Mucosa of descending colon (tissue), 3 donors: ENCODE data around the gene MOCS2. TPM values are rescaled to one million over a fixed set of nuclear protein-coding genes. Genes with fewer than 3 reads are reported as not detected.

Experiments used
- ATAC-seq: fragments of 200-7000 bp; cut with Tn5 transposase; one replicate; pipeline ENCODE4 v1.9.1; 2020; ENCODE audit warnings: mild to moderate bottlenecking, moderate library complexity
- DNase-seq, 3 donors: peaks; one replicate each; pipeline ENCODE4 v3.0.0-alpha.2; 2020
- H3K36me3 ChIP-seq: fragments of 200-600 bp; one replicate; pipeline ENCODE4 v1.8.0; 2021; ENCODE audit warnings: low read depth, mild to moderate bottlenecking
- H3K4me1 ChIP-seq: fragments of 200-600 bp; one replicate; pipeline ENCODE4 v1.8.0; 2021; ENCODE audit warnings: low read depth, mild to moderate bottlenecking
- H3K4me3 ChIP-seq: fragments of 200-600 bp; one replicate; pipeline ENCODE4 v1.8.0; 2021; ENCODE audit warnings: mild to moderate bottlenecking
- H3K9me3 ChIP-seq: fragments of 200-600 bp; one replicate; pipeline ENCODE4 v1.8.0; 2021; ENCODE audit warnings: mild to moderate bottlenecking
- intact Hi-C, 2 donors: fragments of 100-400 bp; cut with DNase I in 1 of 2; cut with micrococcal nuclease in 1 of 2; formaldehyde crosslinking; loops; one replicate each; pipeline versions ENCODE4 v1.11.0 to v1.11.1; 2022; cut with DNase I, micrococcal nuclease
- total RNA-seq, 3 donors: library from RNA; stranded (reverse); fragmentation: NEBNext Ultra II Directional in 2 of 3; extraction: Animal tissue kit (Norgen Biotek cat#: 25700) in 2 of 3; gene quantifications; one replicate each; pipeline versions ENCODE4 v1.2.1 to v1.2.4, GENCODE V29; 2021 to 2023
- TF ChIP-seq, protein P1 (sequence below): fragments of 200-600 bp; IDR thresholded peaks from one replicate; pipeline ENCODE4 v1.8.0; 2022; ENCODE audit warnings: antibody characterized with exemption, mild to moderate bottlenecking
- donor health status: DM: no; HTN: no; CAD: no; lungs with moderate emphysema.
- donor health status: DM: no; HTN: no; CAD: no.
- donor health status: DM: no; HTN: yes; CAD: no.

Gene MOCS2
- total RNA-seq, 3 donors from 2014 or later, result 16.7 to 48.7 (median 28.9) TPM

- ATAC-seq (no peak), DNase-seq (no peak)
- Histone ChIP-seq H3K9me3 (no peaks in the 10 kb centered on the region), H3K4me3 (no peak overlapping the region), H3K36me3 (no peaks in the 10 kb centered on the region), H3K4me1 (no peaks in the 10 kb centered on the region)
- intact Hi-C loops, result no loop called here
- TF ChIP-seq, protein P1, sequence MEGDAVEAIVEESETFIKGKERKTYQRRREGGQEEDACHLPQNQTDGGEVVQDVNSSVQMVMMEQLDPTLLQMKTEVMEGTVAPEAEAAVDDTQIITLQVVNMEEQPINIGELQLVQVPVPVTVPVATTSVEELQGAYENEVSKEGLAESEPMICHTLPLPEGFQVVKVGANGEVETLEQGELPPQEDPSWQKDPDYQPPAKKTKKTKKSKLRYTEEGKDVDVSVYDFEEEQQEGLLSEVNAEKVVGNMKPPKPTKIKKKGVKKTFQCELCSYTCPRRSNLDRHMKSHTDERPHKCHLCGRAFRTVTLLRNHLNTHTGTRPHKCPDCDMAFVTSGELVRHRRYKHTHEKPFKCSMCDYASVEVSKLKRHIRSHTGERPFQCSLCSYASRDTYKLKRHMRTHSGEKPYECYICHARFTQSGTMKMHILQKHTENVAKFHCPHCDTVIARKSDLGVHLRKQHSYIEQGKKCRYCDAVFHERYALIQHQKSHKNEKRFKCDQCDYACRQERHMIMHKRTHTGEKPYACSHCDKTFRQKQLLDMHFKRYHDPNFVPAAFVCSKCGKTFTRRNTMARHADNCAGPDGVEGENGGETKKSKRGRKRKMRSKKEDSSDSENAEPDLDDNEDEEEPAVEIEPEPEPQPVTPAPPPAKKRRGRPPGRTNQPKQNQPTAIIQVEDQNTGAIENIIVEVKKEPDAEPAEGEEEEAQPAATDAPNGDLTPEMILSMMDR, result no peak
Measured at GRCh38 chr5:53066088-53066487, 43.5 kb downstream of the MOCS2 start.

DNA sequence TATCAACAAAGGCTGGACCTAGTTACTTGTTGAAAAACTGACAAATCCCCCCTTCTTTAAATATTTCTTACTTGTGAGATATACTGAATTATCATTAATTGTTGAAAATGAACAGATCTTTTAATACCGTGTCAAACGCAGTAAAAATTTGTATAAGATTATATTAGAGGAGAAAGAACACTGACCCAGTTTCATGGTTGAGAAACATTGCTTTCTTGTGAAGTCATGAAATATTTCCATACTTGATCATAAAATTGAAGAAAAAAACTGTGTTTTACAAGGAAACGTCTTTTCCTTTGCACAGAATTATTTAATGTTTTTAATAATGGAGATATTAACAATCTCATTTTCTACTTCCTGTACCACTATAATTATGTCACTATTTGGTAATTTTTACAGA, 45.8 kb downstream of the MOCS2 start:
- intact Hi-C loops, result no loop called here
- TF ChIP-seq, protein P1, result no peak
- H3K4me3 ChIP-seq, result no peak overlapping the region
- no peaks in the 10 kb centered on the region for H3K36me3 ChIP-seq
- no peak for ATAC-seq
- H3K4me1 ChIP-seq, result no peaks in the 10 kb centered on the region
- DNase-seq, result no peak
- no peaks in the 10 kb centered on the region for H3K9me3 ChIP-seq

DNA sequence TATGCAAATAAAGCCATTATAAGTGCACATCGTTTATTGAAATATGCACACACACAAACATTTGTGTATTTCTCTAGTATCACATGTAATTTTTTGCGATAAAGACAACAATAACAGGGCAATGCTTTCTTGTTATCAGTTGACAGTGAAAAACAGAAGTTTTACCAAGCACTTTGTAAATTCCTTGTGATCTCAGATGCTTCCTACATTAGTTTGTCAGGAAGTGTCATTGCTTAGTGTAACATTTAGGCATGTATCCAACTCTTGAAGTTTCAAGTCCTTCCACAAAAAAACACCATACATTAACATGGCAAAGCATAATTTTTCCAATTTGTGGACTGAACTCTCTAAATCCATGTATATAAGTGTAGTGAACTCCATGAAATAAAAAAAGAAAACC, 46.4 kb downstream of the MOCS2 start:
- Histone ChIP-seq H3K4me1 (no peaks in the 10 kb centered on the region), H3K36me3 (no peaks in the 10 kb centered on the region), H3K9me3 (no peaks in the 10 kb centered on the region), H3K4me3 (no peak overlapping the region)
- intact Hi-C loops, result no loop called here
- ATAC-seq, result no peak
- DNase-seq, result no peak
- TF ChIP-seq, protein P1, result no peak

DNA sequence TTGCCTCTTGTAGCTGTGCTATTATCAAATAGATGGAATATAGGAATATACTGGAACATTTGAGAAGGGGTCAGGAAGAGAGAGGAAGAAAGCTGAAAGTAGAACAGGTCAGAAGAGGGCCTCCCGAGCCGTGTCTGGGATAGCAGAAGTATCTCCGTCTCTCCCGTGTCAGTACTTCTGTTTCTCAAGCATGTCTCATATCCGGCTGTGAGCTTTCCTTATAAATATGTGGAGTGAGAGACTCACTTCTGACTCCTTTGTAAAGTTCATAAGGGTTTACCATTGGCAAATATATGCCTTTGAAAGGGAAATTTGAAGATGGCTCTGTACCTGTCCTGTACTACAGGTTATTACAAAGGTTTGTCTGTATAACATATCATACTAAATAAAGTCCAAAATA, 50.3 kb downstream of the MOCS2 start:
- Histone ChIP-seq H3K9me3 (no peaks in the 10 kb centered on the region), H3K4me1 (no peaks in the 10 kb centered on the region), H3K36me3 (no peaks in the 10 kb centered on the region), H3K4me3 (no peak overlapping the region)
- DNase-seq (no peak), ATAC-seq (no peak)
- intact Hi-C loops, result no loop called here
- TF ChIP-seq, protein P1, result no peak

GRCh38 chr5:53055365-53055764, 54.2 kb downstream of the MOCS2 start:
- H3K36me3 ChIP-seq, result no peaks in the 10 kb centered on the region
- intact Hi-C loops, result no loop called here
- H3K4me1 ChIP-seq, result no peaks in the 10 kb centered on the region
- no peak overlapping the region for H3K4me3 ChIP-seq
- DNase-seq, result no peak
- TF ChIP-seq, protein P1, result no peak
- H3K9me3 ChIP-seq, result no peaks in the 10 kb centered on the region
- no peak for ATAC-seq

DNA sequence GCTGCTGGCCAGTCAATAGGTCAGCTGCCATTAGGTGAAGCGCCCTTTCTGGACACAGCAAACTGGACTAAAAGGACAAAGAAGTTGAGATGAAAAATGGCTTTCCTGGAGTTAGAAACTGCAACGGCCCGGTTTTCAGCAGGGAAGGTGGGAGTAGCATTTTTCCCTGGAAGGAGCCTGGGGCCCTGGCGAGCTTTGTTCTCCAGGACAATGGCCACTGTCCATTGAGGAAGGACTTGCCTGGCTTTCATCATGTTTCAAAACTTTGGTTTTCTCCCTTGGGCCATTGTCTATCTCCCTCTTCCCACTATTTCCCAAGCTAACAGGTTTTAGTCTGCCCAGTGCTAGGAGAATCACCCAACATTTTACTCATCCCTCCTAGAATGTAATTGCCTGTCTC, 56.2 kb downstream of the MOCS2 start:
- TF ChIP-seq, protein P1, result no peak
- no peaks in the 10 kb centered on the region for H3K9me3 ChIP-seq
- intact Hi-C loops, result no loop called here
- ATAC-seq (no peak), DNase-seq (no peak)
- no peaks in the 10 kb centered on the region for H3K4me1 ChIP-seq
- H3K4me3 ChIP-seq, result no peak overlapping the region
- no peaks in the 10 kb centered on the region for H3K36me3 ChIP-seq
